ENCODE data around the gene POLR2F. TPM values are rescaled to one million over a fixed set of nuclear protein-coding genes. Genes with fewer than 3 reads are reported as not detected.

POLR2F gene
- total RNA-seq, 1 donor from 2014 or later, result 137 TPM

DNA sequence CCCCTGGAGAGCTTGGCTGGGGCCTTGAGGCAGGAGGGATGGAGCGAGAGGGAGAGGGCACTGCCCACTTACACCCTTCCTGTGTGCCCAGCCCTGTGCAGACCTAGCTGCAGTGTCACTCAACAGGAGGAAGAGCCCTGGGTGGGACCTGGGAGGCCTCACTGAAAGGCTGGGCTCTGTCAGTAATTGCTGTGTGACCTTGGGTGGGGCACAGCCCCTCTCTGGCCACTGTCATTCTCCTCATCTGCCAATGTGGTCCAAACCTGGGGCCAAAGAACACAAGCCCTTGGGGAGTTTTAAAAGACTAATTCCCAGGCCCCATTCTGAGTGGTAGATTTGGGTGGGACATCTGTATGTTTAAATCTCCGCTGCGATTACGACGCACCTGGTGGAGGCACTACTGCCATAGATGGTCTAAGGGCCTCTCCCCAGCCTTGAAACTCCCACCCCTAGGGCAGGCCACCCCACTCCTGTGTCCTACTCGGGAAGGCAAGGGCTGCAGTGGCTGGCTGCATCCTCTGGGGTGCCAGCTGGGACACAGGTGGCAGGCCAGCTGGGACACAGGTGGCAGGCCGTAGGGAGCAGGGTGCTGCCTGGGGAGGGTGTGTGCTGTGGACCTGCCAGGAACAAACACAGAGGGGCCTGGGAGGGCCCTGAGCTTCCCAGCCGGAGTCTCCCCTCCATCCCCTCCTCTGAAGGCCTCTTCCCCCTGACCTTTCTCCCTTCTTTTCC is 43.2 kb downstream of the POLR2F start:
- TF ChIP-seq, protein P1, sequence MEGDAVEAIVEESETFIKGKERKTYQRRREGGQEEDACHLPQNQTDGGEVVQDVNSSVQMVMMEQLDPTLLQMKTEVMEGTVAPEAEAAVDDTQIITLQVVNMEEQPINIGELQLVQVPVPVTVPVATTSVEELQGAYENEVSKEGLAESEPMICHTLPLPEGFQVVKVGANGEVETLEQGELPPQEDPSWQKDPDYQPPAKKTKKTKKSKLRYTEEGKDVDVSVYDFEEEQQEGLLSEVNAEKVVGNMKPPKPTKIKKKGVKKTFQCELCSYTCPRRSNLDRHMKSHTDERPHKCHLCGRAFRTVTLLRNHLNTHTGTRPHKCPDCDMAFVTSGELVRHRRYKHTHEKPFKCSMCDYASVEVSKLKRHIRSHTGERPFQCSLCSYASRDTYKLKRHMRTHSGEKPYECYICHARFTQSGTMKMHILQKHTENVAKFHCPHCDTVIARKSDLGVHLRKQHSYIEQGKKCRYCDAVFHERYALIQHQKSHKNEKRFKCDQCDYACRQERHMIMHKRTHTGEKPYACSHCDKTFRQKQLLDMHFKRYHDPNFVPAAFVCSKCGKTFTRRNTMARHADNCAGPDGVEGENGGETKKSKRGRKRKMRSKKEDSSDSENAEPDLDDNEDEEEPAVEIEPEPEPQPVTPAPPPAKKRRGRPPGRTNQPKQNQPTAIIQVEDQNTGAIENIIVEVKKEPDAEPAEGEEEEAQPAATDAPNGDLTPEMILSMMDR (conservative IDR thresholded peaks at IDR 0.05), result no peak
- H3K36me3 Mint-ChIP-seq (ENCODE audit: low read depth), result no peaks in the 10 kb centered on the region
- peak overlapping the region; percentile 82 for H3K27ac Mint-ChIP-seq (ENCODE audit: unreplicated experiment)
- H3K4me1 Mint-ChIP-seq, result peaks cover 62% of the 10 kb centered on the region
- no peak for DNase-seq (ENCODE audit: low read depth, low spot score)
- H3K9me3 Mint-ChIP-seq, result no peaks in the 10 kb centered on the region
- peak overlapping the region; percentile 44 for H3K4me3 Mint-ChIP-seq
- H3K27me3 Mint-ChIP-seq (ENCODE audit: low read depth), result no peaks in the 10 kb centered on the region

DNA sequence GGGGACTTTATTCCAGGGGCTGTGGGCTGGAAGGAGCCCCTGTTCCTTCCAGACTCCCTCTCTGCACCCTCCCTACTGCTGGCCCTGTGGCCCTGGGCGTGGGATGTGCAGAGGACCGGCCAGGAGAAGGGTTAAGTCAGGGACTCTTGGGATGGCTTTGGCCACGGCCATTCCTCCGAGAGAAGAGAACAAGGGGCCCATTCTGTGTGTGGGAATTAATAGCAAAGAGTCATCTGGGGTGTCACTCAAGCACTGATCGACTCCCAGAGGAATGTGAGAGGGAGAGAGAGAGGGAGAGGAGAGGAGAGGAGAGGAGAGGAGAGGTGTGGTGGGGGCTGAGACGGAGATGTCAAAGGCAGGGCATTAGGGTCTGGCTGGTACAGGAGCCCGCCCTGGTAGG is 45.0 kb downstream of the POLR2F start:
- DNase-seq (ENCODE audit: low read depth, low spot score), result no peak
- H3K9me3 Mint-ChIP-seq, result no peaks in the 10 kb centered on the region
- peak overlapping the region; percentile 69 for H3K4me3 Mint-ChIP-seq
- peak overlapping the region; percentile 37 for H3K27ac Mint-ChIP-seq (ENCODE audit: unreplicated experiment)
- TF ChIP-seq, protein P1 (conservative IDR thresholded peaks at IDR 0.05), result no peak
- H3K27me3 Mint-ChIP-seq (ENCODE audit: low read depth), result no peaks in the 10 kb centered on the region
- H3K36me3 Mint-ChIP-seq (ENCODE audit: low read depth), result no peaks in the 10 kb centered on the region
- H3K4me1 Mint-ChIP-seq, result peaks cover 62% of the 10 kb centered on the region

DNA sequence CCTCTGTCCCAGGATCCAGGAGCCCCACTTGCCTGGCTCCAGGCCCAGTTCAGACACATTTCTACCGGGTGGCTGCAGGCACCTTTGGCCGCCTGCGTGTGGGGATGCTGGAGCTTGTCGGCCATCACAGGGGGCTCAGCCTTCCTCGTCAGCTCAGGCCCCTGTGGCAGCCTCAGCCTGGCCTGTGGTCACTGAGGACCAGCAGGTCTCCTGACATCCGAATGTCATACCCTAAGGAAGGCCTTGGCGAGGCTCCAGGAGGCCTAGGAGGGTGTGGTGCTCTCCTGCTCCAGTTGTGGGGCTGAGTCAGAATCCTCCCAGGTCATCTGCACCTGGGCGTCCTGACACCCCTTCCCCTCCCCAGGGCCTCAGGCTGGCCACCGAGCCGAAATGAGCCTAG is 45.7 kb downstream of the POLR2F start:
- no peak for DNase-seq (ENCODE audit: low read depth, low spot score)
- Mint-ChIP-seq H3K27me3 (ENCODE audit: low read depth) (no peaks in the 10 kb centered on the region), H3K4me3 (no peak overlapping the region), H3K9me3 (no peaks in the 10 kb centered on the region), H3K4me1 (peaks cover 62% of the 10 kb centered on the region), H3K36me3 (ENCODE audit: low read depth) (no peaks in the 10 kb centered on the region), H3K27ac (ENCODE audit: unreplicated experiment) (peak overlapping the region; percentile 43)
- TF ChIP-seq, protein P1 (conservative IDR thresholded peaks at IDR 0.05), result no peak

DNA sequence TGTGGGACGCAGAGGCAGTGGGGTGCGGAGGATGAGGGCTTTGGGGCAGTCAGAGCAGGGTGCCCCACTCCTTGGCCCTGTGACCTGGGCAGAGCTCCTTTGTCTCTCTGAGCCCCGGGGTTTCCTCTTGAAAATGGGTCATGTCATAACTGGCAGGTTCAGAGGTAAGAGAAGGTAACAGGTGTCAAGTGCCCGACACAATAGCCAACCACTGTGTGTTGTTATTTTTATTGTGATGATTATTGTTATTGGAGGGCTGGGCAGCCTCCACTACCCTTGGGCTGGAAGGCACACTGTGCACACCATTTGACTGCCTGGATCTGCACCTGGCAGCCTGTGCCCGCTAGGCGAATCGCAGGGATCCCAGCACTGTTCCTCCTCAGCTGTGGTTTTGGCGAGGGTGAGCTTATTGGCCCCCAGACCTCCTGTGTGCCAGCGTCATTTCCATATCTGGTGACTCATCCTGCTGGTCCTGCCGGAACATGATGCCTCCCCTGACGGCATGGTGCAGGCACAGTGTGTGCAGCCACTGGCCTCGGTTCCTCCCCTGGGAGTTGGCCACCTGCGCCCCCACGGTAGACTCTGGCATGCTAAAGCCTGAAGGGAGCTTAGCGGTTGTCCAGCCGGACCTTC is 46.3 kb downstream of the POLR2F start:
- Mint-ChIP-seq H3K4me1 (peaks cover 62% of the 10 kb centered on the region), H3K27ac (ENCODE audit: unreplicated experiment) (peak overlapping the region; percentile 43), H3K36me3 (ENCODE audit: low read depth) (no peaks in the 10 kb centered on the region), H3K27me3 (ENCODE audit: low read depth) (no peaks in the 10 kb centered on the region), H3K9me3 (no peaks in the 10 kb centered on the region), H3K4me3 (no peak overlapping the region)
- DNase-seq (ENCODE audit: low read depth, low spot score), result no peak
- TF ChIP-seq, protein P1 (conservative IDR thresholded peaks at IDR 0.05), result no peak

DNA sequence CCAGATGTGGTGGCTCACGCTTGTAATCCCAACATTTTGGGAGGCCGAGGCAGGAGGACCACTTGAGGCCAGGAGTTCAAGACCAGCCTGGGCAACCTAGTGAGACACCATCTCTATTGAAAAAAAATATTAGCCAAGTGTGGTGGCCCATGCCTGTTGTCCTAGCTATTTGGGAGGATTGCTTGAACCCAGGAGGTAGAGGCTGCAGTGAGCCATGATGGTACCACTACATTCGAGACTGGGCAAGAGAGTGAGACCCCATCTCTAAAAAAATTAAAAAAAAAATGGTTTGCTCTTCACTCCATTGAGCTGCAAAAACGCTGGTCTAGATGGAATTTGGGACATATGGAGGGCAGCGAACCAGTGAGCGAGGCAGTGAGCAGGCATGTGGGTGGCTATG is 52.4 kb downstream of the POLR2F start:
- Mint-ChIP-seq H3K27me3 (ENCODE audit: low read depth) (no peaks in the 10 kb centered on the region), H3K36me3 (ENCODE audit: low read depth) (no peaks in the 10 kb centered on the region), H3K4me1 (peaks cover 23% of the 10 kb centered on the region), H3K9me3 (no peaks in the 10 kb centered on the region), H3K27ac (ENCODE audit: unreplicated experiment) (no peak overlapping the region), H3K4me3 (no peak overlapping the region)
- no peak for DNase-seq (ENCODE audit: low read depth, low spot score)
- TF ChIP-seq, protein P1 (conservative IDR thresholded peaks at IDR 0.05), result no peak

Data from neural crest cell (in vitro differentiated cells).